Stimulated activated CD8-positive, alpha-beta memory T cell treated with anti-CD3 and anti-CD28 coated beads, Interleukin-2, amount 100 ng/mL, for 48 hours (primary cell): Measurements from ENCODE around the gene LY6G6F.
A peak's percentile ranks its signal among the peaks of the same experiment; 100 is the strongest.
"Not testable (repeated sequence)": the region's sequence is repeated elsewhere in the genome, so short reads cannot be mapped to it uniquely, and the experiment has no call there.

ENCODE experiments used
- DNase-seq, 2 donors: peaks; one replicate each; pipeline ENCODE4 v3.0.0-alpha.2; 2020; ENCODE audit warnings: low read depth in 2 of 2

The LY6G6F gene

DNA sequence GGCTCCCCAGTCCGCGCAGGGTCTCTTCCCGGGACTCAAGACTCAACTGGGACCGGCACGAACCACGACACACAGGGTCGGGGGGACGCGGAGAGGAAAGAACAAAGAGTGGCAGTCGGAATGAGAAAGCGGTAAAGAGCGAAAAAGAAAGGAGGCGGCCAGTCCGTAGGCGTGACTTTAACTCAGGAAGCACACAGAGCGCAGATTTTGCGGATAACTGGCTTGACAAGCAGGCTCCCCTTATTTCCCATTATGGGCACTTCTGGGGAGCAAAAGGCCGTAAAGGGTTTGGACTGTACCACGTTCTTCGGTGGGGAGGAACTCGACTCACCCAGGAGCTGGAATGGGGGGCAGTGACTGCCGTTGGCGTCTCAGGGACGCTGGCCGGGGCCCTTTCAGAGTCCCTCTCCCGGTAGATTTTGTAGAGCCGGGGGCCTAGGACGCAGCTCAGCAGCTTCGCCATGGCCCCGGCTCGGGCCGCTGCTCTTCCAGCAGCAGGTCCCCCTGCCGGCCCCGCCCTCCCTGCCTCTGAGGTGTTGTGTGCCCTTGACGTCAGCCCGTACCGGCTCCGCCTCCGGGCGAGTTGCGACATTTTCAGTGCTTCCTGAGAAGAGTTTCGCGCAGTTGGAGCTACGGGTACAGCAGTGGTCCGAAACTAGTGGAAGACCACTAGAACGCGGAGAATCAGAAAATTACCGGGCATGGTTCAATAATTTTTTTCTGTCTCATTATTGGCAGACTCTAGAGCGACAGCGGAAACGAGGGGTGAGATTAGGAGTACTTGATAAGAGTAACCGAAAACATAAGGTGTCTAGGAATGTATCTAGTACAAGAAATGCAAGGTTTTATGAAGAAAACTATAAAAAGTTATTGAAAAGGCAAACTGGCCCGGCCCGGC, 3.6 kb upstream of the LY6G6F start, which contains the start of gene ABHD16A:
TSS of gene ABHD16A (minus strand) at position 506 of the 898 bp plus-strand sequence. CDS start at position 463, 43 bp downstream.
- peak; percentile 98 for DNase-seq

DNA sequence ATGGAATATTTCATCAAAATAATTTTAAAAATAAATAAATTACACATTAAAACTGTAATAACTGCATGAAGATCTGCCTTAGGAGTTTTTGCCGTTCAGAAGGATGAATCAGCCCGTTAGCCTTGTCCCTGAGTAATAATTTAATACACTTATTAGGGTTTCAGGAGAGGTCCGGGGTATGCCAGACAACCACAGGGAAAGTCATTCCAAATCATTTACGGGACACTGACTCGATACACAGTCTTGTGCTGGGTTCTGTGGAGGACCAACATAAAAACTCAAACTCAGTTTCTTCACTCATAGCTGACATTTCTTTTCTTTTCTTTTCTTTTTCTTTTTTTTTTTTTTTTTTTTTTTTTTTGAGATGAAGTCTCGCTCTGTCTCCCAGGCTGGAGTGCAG, 735 bp upstream of the LY6G6F start:
- DNase-seq: no peak

DNA sequence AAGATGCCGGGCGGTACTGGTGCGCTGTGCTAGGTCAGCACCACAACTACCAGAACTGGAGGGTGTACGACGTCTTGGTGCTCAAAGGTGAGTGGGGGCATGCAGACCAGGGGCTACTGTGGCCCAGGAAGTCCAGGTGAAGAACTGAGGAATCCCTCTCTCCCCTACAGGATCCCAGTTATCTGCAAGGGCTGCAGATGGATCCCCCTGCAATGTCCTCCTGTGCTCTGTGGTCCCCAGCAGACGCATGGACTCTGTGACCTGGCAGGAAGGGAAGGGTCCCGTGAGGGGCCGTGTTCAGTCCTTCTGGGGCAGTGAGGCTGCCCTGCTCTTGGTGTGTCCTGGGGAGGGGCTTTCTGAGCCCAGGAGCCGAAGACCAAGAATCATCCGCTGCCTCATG, 1.0 kb downstream of the LY6G6F start:
- DNase-seq: no peak

DNA sequence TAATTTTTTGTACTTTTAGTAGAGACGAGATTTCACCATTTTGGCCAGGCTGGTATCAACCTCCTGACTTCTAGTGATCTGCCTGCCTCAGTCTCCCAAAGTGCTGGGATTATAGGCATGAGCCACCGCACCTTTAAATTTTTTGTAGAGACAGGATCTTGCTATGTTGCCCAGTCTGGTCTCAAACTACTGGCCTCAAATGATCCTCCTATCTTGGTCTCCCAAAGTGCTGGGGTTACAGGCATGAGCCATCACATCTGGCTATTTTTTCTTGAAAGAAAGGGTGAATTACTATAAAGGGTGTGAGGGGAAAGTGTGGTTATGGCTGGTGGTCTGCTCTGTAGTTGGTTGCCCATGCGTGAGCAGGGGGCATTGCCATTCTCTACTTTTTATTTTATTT, 1.6 kb downstream of the LY6G6F start:
- DNase-seq: no peak

DNA sequence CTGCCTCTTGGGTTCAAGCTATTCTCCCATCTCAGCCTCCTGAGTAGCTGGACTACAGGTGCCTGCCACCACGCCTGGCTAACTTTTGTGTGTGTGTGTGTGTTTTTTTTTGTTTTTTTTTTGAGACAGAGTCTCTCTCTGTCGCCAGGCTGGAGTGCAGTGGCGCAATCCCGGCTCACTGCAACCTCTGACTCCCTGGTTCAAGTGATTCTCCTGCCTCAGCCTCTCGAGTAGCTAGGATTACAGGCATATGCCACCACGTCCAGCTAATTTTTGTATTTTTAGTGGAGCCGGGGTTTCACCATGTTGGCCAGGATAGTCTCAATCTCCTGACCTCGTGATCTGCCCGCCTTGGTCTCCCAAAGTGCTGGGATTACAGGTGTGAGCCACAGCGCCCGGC, 2.5 kb downstream of the LY6G6F start:
- not testable (repeated sequence) for DNase-seq

DNA sequence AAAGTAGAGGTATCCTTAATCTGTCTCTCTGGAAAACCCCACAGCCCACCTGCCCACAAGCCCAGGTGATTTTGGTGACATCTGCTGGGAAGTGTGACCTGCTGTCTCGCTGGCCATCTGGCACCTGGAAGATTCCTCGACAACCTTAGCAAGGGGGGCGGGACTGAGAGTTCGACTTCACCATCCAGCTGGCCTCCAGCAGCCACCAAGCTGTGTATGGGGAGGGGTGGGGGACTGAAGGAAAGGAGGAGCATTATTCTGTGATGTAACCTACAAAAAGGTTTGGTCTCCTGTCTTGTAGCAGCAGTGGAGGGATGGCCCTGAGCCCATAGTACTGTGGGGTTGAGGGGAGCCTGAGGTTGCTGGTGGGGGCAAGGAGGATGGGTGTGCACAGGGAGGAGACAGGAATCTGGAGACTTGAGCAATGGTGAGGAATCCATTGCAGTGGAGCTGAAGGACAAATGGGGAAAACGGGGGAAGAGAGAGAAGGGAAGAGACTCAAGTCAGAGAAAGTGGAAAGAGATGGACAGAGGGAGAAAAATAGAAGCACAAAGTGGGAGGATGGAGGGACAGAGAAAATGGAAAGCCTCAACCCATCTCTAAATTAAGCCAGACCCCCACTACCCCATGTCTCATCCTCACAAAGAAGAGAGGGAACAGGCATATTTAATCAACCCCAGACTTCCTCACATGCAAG, 4.0 kb downstream of the LY6G6F start:
- DNase-seq: no peak

DNA sequence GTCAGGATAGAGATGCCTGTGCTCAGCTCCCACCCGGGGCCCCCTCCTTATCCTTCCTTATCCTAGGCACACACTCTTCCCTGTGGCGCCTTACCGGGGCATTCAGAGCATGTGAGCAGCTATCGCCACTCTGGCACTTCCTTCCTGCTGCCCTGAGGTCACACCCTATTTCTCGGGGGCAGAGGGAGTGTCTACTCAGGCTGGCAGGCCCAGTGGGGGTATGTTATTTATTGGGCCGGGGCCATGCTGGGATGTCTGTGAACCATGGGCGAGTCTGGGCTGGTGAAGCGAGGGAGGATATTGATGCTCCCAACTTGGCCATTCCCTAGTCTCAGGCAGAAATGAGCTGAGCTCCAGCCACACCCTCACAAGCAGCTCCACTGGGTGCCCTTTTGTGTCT, 4.6 kb downstream of the LY6G6F start:
- DNase-seq: no peak

DNA sequence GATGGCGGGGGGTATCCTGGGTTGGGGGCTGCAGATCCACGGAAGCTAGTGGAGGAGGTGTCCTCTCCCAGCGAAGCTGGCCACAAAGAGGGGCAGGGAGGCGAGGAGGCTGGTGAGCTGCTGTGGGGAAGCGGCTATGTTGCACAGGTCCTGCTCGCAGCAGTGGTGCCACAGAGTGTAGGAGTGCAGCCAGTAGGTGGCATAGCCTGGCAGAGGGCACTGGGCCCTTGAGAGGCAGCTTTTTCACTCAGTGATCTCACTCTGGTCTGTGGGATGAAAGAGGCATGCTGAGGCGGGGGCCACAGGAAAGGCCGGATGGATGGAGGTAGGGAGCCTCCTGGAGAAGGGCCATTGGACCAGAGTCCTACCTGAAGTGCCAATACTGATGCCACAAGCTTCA, 5.6 kb downstream of the LY6G6F start:
- no peak for DNase-seq

DNA sequence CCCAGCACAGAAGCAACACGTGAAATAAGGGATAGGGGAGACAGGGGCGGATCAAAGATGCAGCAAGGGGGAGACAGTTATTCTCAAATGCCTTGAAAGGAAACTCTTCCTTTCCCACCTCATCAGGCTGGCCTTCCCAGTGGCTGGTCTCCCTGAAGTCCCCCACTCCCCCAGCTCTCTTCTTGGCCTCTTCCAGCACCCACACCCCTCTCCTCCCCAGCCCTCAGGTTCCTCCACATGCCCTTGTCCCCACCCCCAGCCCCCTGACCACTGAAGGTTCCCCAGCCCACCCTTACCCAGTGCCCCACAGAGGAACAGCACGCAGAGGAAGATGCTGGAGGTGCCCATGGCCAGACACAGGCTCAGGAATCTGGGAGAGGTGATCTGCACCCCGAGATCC, 6.8 kb downstream of the LY6G6F start:
- no peak for DNase-seq

DNA sequence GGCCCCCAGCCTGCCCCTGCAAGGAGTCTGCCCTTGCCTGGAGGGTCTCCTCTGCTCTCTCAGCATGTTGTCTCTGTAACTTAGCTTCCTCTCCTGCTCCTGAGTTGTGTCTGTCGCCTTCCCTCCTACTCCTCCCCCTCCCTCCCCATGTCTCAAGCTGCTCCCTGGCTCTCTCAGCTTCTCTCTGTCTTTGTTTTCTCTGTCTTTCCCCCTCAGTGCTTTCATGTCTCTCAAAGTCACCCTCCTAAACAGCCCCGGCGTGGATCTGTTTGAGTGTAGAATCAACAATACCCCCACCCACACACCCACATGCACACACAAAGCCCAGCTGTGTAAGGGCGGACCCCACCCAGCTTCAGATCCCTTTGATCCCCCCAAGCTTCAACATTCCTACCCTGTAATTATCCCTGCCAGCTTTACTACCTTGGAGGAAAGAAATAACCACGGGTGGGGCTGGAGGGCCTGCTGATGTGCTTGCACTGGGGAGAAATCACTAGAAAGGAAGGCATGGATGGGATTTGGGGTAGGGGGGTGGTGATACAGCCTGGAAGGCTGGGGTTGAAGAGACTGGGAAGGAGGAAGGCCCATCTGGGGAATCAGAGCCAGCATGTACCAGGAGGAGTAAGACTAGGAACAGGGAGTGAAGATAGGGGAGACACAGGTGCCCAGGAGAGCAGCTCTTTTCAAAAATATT, 7.5 kb downstream of the LY6G6F start:
- no peak for DNase-seq

DNA sequence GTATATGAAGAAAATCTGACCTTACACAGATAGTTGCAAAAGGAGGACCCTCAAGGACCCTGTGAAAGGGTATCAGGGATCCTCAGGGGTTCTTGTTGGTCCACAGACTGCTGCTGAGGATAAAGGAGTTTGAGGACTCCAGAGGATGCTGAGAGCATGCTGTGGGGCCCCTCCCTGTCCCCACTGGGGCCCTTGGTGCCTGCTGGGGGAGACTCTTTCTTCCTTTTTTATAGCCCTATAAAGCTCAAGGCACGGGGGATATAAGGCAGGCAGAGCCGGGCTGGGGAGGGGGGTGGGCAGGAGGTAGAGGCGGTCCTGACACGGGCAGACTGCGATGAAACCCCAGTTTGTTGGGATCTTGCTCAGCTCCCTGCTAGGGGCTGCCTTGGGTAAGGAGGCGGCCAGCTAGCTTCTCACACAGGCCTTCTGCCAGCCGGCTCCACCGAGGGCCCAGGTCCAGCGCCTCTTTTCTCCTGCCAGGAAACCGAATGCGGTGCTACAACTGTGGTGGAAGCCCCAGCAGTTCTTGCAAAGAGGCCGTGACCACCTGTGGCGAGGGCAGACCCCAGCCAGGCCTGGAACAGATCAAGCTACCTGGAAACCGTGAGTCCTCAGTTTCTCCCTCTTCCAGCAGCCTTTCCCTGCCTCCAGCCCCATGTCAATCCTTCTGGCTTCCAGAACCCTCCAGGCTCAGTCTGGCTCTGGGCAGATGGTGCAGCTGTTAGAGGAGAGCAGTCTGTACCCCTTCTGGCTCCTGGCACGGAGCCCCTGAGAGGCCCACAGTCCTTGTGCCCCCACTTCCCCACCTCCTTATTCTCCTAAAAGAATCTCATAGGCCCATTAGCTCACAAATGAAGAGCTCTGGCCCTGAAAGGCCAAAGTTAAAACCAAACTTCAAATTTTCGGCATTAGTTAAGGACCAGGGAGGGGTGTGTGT, 8.6 kb downstream of the LY6G6F start, which contains the start of gene LY6G6D:
TSS of gene LY6G6D (plus strand) at position 327 of the 937 bp plus-strand sequence. CDS start at position 335, 8 bp downstream.
- no peak for DNase-seq

DNA sequence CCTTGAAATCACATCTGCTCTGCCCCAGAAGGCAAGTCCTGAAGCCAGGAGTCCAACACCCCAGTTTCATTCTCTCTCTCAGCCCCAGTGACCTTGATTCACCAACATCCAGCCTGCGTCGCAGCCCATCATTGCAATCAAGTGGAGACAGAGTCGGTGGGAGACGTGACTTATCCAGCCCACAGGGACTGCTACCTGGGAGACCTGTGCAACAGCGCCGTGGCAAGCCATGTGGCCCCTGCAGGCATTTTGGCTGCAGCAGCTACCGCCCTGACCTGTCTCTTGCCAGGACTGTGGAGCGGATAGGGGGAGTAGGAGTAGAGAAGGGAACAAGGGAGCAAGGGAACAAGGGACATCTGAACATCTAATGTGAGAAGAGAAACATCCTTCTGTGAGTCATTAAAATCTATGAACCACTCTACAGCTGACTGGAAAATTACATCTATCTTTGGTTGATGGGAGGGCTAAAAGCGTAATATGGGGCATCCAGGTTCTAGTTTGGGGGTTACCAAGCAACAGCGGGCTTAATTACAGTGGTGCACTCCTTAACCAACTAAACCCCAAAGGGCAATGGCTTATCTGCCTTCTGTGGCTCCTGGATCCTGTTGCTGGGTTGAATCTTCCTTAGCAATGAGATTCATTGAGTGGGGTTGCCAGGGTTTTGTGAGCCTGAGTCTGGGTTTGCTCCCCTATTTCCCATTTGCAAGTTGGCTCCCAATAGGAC, 11.0 kb downstream of the LY6G6F start:
- DNase-seq: no peak

DNA sequence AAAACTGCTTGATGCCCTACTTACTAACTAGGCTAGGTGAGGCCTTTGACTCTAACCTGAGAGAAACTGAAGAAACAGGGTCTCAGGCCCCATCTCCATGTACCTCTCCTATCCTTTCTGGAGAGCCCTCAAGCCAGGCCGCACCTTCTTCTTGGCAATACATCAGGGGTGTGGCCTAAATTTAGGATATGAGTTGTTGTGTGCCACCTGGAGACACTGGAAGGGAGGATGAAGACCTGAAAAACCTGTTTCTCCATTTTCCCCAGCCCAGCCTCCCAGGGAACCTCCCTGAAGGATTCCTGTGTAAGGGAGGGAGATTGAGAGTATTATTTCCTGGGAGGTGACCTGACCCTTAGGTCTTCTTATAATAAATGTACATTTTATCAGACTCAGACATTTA, 11.6 kb downstream of the LY6G6F start:
- no peak for DNase-seq

DNA sequence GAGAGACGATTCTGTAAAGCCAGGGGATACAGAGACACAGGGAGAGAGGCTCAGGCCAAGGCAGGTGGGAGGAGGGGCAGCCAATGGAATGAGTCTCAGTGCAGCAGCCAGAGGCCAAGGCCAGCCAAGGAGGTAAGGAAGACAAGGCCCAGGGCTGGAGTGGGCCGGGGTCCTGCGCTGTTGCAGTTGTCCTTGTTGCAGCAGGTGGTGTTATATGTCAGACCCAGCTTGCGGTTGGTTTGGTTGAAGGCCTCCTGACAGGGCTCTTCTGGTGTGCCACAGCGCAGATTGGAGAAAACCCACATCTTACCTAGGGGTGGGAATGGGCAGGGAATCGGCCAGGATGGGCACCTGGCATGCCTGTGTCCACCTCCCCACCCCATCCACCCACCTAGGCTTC, 12.3 kb downstream of the LY6G6F start:
- no peak for DNase-seq

DNA sequence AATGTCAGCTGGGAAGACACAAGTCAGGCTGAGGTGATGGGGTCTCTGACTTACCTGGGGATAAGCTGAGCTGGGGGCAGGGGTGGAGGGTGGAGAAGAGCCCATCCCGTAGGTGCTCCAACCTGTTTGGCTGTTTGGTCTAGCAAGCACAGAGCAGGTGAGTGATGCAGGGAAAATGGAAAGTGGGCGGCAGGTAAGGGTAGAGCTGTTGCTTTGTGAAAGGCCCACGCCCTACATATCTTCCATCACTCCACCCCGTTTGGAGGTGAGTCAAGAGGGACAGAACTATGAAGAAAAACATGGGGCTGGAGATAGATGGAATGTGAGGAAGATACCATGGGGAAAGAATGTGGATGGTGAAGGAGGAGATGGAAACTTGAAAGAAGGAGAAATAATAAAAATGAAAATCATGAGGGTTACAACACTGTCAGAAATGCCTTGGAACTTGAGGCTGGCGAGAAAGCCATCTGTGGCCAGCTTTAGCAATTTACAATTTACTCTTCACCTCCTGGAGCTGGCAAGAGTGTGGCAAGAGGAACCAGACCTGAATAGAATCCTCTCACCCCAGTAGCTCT, 13.6 kb downstream of the LY6G6F start:
- no peak for DNase-seq

DNA sequence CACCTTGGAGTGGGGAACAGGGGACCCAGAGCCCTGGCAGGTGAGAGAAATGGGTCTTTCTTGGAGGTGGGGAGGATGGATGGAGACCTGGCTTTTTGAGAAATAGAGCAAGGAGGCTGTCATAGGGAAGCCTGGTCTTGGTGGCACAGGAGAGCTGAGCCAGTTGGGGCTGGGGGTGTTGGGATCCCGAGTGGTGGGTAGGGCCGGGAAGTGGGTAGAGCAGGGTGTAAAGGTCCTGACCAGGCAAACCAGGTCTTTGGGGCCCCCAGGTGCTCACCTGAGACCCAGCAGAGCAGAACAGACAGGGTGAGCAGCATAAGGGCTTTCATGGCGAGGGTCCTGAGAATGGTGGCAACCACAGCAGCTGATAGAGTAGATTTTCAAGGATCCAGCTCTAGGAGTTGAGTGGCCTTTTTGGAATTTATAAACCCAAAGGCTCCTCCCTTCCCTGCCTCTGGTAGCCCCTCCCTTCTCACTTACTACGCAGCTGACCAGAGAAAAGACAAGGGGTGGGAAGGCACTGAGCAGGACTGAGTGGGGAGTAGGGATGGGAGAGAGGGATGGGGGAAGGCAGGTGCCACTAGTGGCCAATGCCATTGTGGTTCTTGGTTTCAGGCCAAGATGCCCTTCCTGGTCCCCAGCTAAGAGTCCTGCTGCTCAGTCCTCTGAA, 14.8 kb downstream of the LY6G6F start, which contains the start of gene LY6G6C:
TSS of gene LY6G6C (minus strand) at position 396 of the 670 bp plus-strand sequence. CDS start at position 329, 67 bp downstream.
- DNase-seq: no peak

DNA sequence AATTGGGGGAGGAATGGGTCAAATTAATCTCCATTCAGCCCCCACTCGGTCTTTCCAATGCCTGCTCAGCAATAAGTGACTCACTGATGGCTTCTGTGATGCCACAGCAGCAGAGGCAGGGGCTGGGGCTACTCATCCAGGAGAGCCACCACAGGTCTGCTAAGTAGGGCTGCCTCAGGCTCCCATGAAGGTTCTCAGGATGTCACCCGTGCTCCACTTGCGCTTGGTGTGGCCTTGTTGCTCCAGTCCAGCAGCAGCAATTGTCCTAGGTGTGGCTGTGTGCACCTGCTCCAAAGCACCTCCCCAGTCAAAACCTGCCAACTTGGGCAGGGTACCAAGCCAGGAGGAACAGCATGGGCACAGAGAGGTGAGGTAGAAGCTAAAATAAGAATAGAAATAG, 15.5 kb downstream of the LY6G6F start:
- DNase-seq: no peak

DNA sequence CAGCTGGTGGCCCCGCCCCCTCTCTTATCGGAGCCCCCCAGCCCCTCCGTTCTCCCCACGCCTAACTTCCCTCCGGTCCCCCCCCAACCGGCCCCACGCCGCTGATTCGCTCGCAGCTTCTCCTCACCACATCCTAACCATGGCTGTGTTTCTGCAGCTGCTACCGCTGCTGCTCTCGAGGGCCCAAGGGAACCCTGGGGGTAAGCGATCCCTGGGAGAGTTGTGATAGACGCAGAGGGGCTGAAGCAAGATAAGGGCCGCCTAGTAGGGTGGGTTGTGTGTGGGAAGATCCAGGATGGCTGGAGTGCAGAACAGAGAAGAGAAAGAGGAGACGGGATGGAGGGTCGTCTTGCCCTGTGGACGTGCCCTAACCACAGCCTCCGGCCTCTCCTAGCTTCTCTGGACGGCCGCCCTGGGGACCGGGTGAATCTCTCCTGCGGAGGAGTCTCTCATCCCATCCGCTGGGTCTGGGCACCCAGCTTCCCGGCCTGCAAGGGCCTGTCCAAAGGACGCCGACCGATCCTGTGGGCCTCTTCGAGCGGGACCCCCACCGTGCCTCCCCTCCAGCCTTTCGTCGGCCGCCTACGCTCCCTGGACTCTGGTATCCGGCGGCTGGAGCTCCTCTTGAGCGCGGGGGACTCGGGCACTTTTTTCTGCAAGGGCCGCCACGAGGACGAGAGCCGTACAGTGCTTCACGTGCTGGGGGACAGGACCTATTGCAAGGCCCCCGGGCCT, 16.7 kb downstream of the LY6G6F start, which contains the start of gene MPIG6B:
TSS of gene MPIG6B (plus strand) at position 129 of the 735 bp plus-strand sequence. CDS start at position 140, 11 bp downstream.
- DNase-seq: no peak
